HG03103 (cell line): Measurements from ENCODE around the gene PKIG.
"Not testable (repeated sequence)": the region's sequence is repeated elsewhere in the genome, so short reads cannot be mapped to it uniquely, and the experiment has no call there.

ENCODE experiments used
- ATAC-seq: cut with Tn5 transposase; IDR thresholded peaks from one replicate; pipeline ENCODE4 v1.9.1; 2021; ENCODE audit warnings: low read depth; ENCODE audit not compliant: unreplicated experiment

The PKIG gene

DNA sequence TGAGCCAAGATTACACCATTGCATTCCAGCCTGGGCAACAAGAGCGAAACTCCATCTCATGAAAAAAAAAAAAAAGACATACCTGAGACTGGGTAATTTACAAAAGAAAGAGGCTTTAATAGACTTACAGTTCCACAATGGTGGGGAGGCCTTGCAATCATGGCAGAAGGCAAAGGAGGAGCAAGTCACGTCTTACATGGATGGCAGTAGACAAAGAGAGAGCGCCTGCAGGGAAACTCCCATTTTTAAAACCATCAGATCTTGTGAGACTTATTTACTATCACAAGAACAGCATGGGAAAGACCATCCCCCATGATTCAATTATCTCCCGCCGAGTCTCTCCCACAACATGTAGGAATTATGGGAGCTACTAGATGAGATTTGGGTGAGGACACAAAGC, 71.8 kb downstream of the PKIG start:
- not testable (repeated sequence) for ATAC-seq

DNA sequence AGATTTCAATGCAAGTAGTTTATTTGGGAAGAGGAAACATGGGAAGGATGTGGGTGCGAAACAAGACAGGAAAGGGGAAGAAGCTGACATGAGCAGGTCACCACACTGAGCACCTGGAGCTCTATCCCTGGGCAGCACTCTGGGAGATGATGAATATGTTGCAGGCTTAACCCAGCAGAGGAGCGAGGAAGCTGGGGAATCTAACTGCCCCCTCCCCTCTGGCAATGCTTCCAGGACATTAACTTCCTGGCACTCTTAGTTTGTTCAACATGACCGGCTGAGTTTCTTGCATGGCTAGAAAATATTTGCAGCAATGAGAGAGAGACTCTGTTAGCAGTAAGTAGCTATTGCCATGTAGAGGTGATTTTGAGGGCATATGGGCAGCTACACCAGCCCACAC, 74.1 kb downstream of the PKIG start:
- ATAC-seq: no peak

DNA sequence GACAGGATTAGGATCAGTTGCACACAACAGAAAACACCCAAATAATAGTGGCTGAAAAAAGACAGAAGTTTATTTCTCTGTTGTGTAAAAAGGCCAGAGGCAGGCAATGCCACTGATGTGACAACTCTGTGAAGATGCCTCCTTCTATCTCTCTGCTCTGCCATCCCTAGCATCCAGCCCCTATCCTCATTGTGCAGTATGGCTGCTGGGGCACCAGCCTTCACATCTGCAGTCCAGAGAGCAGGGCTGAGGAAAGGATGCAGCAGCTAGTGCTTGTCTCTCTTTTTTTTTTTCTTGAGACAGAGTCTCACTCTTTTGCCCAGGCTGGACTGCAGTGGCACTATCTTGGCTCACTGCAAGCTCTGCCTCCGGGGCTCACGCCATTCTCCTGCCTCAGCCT, 75.5 kb downstream of the PKIG start:
- ATAC-seq: no peak

DNA sequence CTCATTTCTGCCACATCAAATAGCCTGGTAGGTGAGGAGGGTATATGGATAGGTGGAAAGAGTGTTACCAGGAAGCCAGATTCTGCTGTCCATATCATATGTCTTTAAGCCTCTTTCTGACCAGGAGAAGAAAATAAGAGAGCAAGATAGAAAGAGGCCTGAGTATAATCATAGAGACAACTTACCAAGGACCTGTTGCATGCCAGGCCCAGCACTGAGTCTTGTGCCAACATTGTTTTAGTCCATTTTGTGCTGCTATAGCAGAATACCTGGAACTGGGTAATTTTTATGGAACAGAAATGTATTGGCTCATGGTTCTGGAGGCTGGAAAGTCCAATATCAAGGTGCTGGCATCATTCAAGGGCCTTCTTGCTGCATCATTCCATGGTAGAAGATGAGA, 76.4 kb downstream of the PKIG start:
- ATAC-seq: no peak

DNA sequence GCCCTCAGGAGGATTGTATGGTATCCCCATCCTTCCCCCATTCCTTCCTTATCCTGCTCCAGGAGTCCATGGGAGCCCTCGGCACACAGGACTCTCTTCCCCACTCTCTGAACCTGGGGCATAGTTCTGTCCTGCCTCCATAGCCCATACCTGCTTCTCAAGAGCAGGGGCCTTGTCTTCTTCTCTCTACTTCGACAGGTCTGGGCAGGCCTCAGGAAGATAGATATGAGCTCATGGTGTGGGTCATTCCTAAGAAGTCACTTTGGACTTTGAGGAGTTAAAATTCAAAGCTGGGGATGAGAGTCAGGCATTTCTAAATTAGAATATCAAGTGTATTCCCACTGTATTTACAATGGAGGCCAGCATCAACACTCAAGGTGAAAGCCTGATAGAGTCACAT, 77.6 kb downstream of the PKIG start:
- ATAC-seq: no peak

DNA sequence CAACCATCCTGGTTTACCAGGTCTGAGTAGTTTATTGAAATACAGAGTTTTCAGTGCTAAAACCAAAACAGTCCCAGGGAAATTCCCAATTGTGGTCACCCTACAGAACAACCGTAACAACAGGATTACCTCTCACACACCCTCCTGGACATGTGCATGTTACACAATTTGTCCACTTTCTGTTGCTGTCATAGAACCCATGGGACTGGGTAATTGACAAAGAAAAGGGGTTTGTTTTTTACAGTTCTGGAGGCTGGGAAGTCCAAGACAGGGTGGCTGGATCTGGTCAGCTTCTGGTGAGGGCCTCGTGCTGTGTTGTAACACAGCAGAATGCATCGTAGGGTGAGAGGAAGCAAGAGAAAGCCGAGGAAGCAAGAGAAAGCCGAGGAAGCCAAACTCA, 78.2 kb downstream of the PKIG start:
- ATAC-seq: no peak

DNA sequence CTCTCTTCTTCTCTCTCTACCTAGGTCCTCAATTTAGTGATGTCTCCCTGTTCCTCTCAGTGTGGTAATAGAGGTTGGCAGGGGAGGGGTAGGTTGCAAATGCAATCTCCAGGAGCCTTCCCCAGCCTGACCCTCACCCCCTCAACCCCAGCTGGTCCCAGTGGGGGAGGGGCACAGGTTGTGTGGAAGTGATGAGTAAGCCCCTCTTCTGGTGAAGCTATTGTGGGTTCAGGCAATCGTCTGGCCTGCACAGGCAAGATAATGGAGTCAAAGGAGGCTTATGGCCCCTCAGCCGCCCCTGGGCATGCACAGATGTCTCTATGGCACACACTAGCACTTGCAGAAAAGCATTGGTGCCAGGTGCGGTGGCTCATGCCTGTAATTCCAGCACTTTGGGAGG, 79.9 kb downstream of the PKIG start:
- ATAC-seq: no peak

DNA sequence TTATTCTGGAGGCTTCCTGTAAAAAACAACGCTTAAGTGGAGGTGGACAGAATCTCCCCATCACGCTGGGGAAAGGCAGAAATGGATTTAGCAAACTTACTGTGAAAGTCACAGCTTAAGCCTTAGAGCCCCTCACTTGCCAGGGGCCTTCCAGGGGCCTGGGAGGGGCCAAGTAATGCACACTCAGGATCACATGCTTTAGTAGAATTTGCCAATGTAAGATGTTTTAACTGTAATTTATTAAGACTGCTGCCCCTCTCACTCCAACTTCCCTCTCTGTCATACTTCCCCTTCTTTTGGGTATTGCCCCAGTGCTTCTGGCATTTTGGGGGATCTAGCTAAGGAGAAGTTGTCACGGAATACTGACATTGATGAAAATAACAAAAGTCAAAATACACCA, 81.8 kb downstream of the PKIG start:
- ATAC-seq: no peak

DNA sequence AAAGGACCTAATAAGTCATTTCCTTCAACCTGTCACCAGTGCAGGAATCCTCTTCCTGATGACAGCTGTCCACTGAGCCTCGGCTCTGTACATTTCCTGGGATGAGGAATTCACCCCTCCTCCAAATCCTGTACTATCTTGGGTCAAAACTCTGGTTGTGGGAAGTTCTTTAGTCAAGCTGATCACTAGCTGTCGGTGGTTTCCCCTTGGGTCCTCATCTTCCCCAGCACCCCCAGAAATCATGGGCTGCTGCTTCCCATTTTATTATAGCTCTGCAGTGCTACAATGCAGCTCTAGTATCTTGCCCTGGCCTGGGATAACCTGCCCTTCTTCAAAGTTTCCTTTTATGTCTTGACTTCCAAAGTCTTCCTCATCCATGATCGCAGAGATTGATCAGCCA, 83.7 kb downstream of the PKIG start:
- ATAC-seq: no peak
